ENCODE measurements around the gene C14orf119. TPM values are rescaled to one million over a fixed set of nuclear protein-coding genes. Genes with fewer than 3 reads are reported as not detected.

C14orf119 gene
- total RNA-seq, 1 experiment from 2014 or later, result 81.3 TPM

DNA sequence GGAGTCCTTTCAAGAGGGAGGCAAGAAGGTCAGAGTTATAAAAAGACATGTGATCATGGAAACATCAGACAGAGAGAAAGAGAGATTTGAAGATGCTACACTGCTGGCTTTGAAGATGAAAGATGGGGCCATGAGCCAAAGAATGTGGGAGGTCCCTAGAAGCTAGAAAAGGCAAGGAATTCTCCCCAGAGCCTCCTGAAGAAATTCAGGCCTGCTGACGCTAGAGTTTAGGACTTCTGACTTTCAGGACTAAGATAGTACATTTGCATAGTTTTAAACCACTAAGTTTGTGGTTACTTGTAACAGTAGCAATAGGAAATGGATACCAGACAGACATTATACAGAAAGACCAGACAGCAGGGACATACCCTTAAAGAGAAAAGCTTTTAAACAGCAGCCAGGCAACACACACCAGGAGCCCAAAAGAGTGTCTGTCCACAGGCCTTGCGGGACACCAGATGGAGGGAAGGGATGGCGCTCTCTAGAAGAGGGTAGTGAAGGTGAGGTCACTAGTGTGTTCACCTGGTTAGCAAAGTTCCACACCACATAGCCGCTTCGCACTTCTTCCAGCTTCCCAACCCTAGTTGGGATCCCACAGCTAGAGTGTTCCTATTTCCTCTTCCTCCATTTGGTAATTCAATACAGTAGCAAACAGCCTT lies 53.4 kb downstream of the C14orf119 start (continued):
- no peak for TF ChIP-seq JUN (CRISPR knock-in tag; IDR thresholded peaks at IDR 0.05)
- TF ChIP-seq ESRRA (CRISPR knock-in tag; IDR thresholded peaks at IDR 0.05; ENCODE audit: borderline replicate concordance), result no peak
- TF ChIP-seq MYBL2 (CRISPR knock-in tag; IDR thresholded peaks at IDR 0.05), result no peak

DNA sequence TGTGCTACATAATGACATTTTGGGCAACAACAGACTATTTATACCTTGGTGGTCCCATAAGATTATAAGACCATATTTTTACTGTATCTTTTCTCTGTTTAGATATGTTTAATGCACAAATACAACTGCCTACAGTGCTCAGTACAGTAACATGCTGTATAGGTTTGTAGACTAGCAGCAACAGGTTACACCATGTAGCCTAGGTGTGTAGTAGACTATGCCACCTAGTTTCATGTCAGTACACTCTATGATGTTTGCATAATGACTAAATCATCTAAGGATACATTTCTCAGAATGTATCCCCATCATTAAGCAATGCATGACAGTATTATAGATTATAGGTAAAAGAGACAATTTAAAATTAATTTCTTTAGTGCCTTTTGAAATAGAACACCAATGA lies 54.4 kb downstream of the C14orf119 start:
- DNase-seq (ENCODE audit: low spot score) (no peak), ATAC-seq (no peak)
- Mint-ChIP-seq H3K4me1 (peaks cover 21% of the 10 kb centered on the region), H3K4me3 (no peak overlapping the region), H3K9me3 (peaks cover 11% of the 10 kb centered on the region), H3K27me3 (ENCODE audit: low read depth) (no peaks in the 10 kb centered on the region), H3K36me3 (peaks cover 59% of the 10 kb centered on the region), H3K27ac (no peak overlapping the region)
- ChIA-PET POLR2A (no interaction called here), CTCF (interaction anchor here (1.1 kb wide), 1 partner anchor 28 kb away, joined by 3 read pairs; no protein-coding TSS in a partner anchor)
- TF ChIP-seq ERG (CRISPR knock-in tag; IDR thresholded peaks at IDR 0.05), result no peak
- no peak for TF ChIP-seq USF2 (CRISPR knock-in tag; IDR thresholded peaks at IDR 0.05)
- TF ChIP-seq ZNF671 (CRISPR knock-in tag; IDR thresholded peaks at IDR 0.05), result no peak

Other genes with a start within 250 kb of the C14orf119 start
- 18.4 to 24.0 TPM (median 19.0 TPM) in 3 replicates for gene LRP10, start 223.8 kb upstream of the C14orf119 start, total RNA-seq (2021)
- gene REM2, start 212.3 kb upstream of the C14orf119 start, total RNA-seq (2021), result 1.1 to 1.5 TPM (median 1.5 TPM) in 3 replicates
- gene RBM23, start 176.4 kb upstream of the C14orf119 start, total RNA-seq (2021), result 42.4 to 49.4 TPM (median 47.4 TPM) in 3 replicates
- 119 to 124 TPM (median 123 TPM) in 3 replicates for gene PRMT5, start 166.1 kb upstream of the C14orf119 start, total RNA-seq (2021)
- 52.4 to 57.6 TPM (median 53.5 TPM) in 3 replicates for gene HAUS4, start 138.4 kb upstream of the C14orf119 start, total RNA-seq (2021)
- gene AJUBA, start 113.0 kb upstream of the C14orf119 start, total RNA-seq (2021), result 28.8 to 35.8 TPM (median 33.8 TPM) in 3 replicates
- 8.1 to 12.8 TPM (median 11.9 TPM) in 3 replicates for gene C14orf93, start 85.4 kb upstream of the C14orf119 start, total RNA-seq (2021)
- gene PSMB5, start 60.6 kb upstream of the C14orf119 start, total RNA-seq (2021), result 200 to 224 TPM (median 203 TPM) in 3 replicates
- gene PSMB11, start 53.3 kb upstream of the C14orf119 start, total RNA-seq (2021), result not detected in 3 replicates
- gene CDH24, start 38.0 kb upstream of the C14orf119 start, total RNA-seq (2021), result 17.9 to 18.8 TPM (median 18.8 TPM) in 3 replicates
- gene ACIN1, start 369 bp upstream of the C14orf119 start, total RNA-seq (2021), result 196 to 229 TPM (median 204 TPM) in 3 replicates
- 0.07 to 0.11 TPM in 2 of 3 replicates, not detected in the other for gene CIROP, start 9.5 kb downstream of the C14orf119 start, total RNA-seq (2021)
- gene CEBPE, start 23.8 kb downstream of the C14orf119 start, total RNA-seq (2021), result not detected in 3 replicates
- gene SLC7A8, start 88.2 kb downstream of the C14orf119 start, total RNA-seq (2021), result 200 to 207 TPM (median 201 TPM) in 3 replicates
- 0.27 to 0.55 TPM (median 0.46 TPM) in 3 replicates for gene RNF212B, start 142.4 kb downstream of the C14orf119 start, total RNA-seq (2021)
- gene HOMEZ, start 190.6 kb downstream of the C14orf119 start, total RNA-seq (2021), result 9.4 to 10.7 TPM (median 10.1 TPM) in 3 replicates
- 4.1 to 7.4 TPM (median 5.9 TPM) in 3 replicates for gene PPP1R3E, start 207.4 kb downstream of the C14orf119 start, total RNA-seq (2021)
- gene BCL2L2, start 211.3 kb downstream of the C14orf119 start, total RNA-seq (2021), result 15.5 to 18.2 TPM (median 16.9 TPM) in 3 replicates
- 290 to 321 TPM (median 295 TPM) in 3 replicates for gene PABPN1, start 226.0 kb downstream of the C14orf119 start, total RNA-seq (2021)

Data from WTC11 (cell line).